HCEC 1CT (cell line): ENCODE measurements around the gene TXNDC11.

Experiments used
- DNase-seq: peaks from one replicate; pipeline ENCODE4 v3.0.0-alpha.2; 2017

TXNDC11 gene

GRCh38 chr16:11649276-11649675 is 93.4 kb downstream of the TXNDC11 start:
- no peak for DNase-seq

GRCh38 chr16:11642765-11643116 is 99.9 kb downstream of the TXNDC11 start:
- no peak for DNase-seq

- DNase-seq, result peak; percentile 81
Measured at GRCh38 chr16:11640987-11641817, 101.5 kb downstream of the TXNDC11 start.

GRCh38 chr16:11639925-11640899 is 102.4 kb downstream of the TXNDC11 start:
- DNase-seq, result peak; percentile 99

- no peak for DNase-seq
Measured at GRCh38 chr16:11639008-11639562, 103.6 kb downstream of the TXNDC11 start.

GRCh38 chr16:11638140-11638539 is 104.5 kb downstream of the TXNDC11 start:
- no peak for DNase-seq

GRCh38 chr16:11637320-11637719 is 105.3 kb downstream of the TXNDC11 start:
- DNase-seq, result no peak

- no peak for DNase-seq
Measured at GRCh38 chr16:11636172-11636721, 106.4 kb downstream of the TXNDC11 start.

GRCh38 chr16:11635679-11636171 is 106.9 kb downstream of the TXNDC11 start:
- no peak for DNase-seq

- DNase-seq, result no peak
Measured at GRCh38 chr16:11635113-11635652, 107.5 kb downstream of the TXNDC11 start.

GRCh38 chr16:11634312-11634711 is 108.3 kb downstream of the TXNDC11 start:
- DNase-seq, result no peak

- DNase-seq, result no peak
Measured at GRCh38 chr16:11633113-11633512, 109.5 kb downstream of the TXNDC11 start.

- peak; percentile 59 for DNase-seq
Measured at GRCh38 chr16:11632455-11632939, 110.2 kb downstream of the TXNDC11 start.

- no peak for DNase-seq
Measured at GRCh38 chr16:11631214-11631613, 111.4 kb downstream of the TXNDC11 start.

GRCh38 chr16:11630768-11631056 is 111.9 kb downstream of the TXNDC11 start:
- no peak for DNase-seq

- no peak for DNase-seq
Measured at GRCh38 chr16:11630046-11630767, 112.5 kb downstream of the TXNDC11 start.
